ENCODE measurements around the gene IFI35.

DNA sequence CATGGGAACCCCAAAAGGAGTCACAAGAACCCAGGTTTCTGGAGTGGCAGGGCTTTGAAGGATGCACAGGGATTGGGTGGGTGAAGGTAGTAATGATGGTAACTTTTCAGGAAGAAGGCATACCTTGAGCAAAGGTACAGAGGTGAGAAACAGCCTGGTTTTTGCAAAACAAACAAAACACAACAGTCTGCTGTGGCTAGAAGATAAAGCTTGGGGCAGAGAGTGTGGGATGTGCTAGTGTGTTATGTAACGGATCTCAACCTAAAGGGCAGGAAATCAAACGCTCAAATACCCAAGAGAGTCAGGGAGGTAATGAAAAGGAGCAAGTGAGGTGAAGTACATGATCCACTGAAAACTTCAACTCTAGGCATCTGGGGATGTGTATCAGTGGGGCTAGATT lies 31.3 kb upstream of the IFI35 start:
- no peak for TF ChIP-seq EP300 (IDR thresholded peaks at IDR 0.05)
- TF ChIP-seq POLR2AphosphoS5 (IDR thresholded peaks at IDR 0.05) = no peak
- TF ChIP-seq POLR2A (IDR thresholded peaks at IDR 0.05; ENCODE audit: low read depth) = no peak
- TF ChIP-seq, protein P1, sequence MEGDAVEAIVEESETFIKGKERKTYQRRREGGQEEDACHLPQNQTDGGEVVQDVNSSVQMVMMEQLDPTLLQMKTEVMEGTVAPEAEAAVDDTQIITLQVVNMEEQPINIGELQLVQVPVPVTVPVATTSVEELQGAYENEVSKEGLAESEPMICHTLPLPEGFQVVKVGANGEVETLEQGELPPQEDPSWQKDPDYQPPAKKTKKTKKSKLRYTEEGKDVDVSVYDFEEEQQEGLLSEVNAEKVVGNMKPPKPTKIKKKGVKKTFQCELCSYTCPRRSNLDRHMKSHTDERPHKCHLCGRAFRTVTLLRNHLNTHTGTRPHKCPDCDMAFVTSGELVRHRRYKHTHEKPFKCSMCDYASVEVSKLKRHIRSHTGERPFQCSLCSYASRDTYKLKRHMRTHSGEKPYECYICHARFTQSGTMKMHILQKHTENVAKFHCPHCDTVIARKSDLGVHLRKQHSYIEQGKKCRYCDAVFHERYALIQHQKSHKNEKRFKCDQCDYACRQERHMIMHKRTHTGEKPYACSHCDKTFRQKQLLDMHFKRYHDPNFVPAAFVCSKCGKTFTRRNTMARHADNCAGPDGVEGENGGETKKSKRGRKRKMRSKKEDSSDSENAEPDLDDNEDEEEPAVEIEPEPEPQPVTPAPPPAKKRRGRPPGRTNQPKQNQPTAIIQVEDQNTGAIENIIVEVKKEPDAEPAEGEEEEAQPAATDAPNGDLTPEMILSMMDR (IDR thresholded peaks at IDR 0.05) = no peak

Data from esophagus muscularis mucosa (tissue), 4 donors.